ENCODE measurements around the gene KATNB1.

DNA sequence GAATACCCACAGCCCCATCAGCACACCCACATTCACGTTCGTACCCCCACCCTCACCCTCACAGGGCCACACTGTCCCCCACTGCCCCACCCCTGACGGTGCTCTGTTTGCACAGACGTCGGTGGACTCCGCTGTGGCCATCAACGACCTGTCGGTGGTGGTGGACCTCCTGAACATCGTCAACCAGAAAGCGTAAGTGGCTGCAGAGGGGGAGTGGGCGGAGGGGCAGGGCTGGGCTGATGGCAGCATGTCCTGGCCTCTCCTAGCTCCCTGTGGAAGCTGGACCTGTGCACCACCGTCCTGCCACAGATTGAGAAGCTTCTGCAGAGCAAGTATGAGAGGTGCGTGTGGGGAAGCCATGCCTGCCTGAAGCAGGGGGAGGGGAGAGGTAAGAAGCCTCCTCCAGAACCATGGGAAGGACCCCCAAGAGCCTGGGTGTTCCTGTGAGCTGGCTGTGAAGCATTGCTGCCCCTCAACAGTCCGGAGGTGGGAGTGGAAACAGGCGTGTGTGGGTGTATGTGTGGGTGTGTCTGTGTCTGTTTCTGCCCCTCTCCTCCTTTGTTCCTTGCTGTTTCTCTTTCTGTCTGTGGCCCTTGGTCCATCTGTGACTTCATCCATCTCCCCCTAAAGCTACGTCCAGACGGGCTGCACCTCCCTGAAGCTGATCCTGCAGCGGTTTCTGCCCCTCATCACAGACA is 20.3 kb downstream of the KATNB1 start:
- TF ChIP-seq, protein P1, sequence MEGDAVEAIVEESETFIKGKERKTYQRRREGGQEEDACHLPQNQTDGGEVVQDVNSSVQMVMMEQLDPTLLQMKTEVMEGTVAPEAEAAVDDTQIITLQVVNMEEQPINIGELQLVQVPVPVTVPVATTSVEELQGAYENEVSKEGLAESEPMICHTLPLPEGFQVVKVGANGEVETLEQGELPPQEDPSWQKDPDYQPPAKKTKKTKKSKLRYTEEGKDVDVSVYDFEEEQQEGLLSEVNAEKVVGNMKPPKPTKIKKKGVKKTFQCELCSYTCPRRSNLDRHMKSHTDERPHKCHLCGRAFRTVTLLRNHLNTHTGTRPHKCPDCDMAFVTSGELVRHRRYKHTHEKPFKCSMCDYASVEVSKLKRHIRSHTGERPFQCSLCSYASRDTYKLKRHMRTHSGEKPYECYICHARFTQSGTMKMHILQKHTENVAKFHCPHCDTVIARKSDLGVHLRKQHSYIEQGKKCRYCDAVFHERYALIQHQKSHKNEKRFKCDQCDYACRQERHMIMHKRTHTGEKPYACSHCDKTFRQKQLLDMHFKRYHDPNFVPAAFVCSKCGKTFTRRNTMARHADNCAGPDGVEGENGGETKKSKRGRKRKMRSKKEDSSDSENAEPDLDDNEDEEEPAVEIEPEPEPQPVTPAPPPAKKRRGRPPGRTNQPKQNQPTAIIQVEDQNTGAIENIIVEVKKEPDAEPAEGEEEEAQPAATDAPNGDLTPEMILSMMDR (conservative IDR thresholded peaks at IDR 0.05) = no peak
- TF ChIP-seq ZFX (IDR thresholded peaks at IDR 0.05) = no peak
